IPS-NIHi7 (cell line): Measurements from ENCODE around the gene PARVA.

ENCODE experiments used
- DNase-seq: peaks from one replicate; pipeline ENCODE4 v3.0.0; 2012; ENCODE audit warnings: mixed read lengths; ENCODE audit errors: extremely low spot score

PARVA gene

DNA sequence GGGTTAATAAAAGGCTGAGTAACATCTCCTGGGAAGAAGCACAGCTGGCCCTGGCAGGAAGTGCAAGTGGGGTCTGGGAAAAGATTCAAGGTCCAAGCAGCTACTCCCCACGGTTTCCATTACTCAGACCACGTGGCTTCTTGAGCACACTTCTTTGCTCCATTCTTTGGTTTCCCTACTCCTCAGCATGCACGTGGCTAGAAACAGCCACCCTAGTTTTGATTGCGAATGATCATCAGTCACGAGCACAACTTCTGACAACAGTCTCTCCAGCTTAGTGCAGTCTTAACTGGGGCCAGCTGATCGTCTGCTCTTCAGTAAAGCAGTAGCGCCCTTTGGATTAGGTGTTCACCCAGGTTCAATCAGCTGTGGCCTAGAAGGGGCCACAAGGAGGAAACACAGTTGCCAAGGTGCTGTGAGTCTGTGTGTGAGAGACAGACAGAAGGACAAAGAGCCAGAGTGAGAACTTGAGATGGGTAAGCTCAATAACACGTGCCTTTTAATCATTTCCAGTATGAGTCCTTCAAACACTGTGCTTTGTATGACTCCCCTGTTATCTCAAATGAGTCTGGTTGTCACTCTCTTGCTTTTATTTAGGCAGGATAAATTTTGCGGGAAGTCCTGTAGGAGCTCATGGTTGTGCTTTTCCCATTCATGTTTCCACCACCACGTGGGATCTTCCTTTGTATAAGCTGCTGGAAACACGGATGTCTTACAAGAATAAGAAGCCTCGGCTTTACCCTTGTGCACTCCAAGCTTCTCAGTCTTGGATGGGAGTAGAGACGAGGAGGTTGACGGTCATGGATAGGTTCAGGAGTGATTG, 901 bp upstream of the PARVA start:
- DNase-seq: no peak

DNA sequence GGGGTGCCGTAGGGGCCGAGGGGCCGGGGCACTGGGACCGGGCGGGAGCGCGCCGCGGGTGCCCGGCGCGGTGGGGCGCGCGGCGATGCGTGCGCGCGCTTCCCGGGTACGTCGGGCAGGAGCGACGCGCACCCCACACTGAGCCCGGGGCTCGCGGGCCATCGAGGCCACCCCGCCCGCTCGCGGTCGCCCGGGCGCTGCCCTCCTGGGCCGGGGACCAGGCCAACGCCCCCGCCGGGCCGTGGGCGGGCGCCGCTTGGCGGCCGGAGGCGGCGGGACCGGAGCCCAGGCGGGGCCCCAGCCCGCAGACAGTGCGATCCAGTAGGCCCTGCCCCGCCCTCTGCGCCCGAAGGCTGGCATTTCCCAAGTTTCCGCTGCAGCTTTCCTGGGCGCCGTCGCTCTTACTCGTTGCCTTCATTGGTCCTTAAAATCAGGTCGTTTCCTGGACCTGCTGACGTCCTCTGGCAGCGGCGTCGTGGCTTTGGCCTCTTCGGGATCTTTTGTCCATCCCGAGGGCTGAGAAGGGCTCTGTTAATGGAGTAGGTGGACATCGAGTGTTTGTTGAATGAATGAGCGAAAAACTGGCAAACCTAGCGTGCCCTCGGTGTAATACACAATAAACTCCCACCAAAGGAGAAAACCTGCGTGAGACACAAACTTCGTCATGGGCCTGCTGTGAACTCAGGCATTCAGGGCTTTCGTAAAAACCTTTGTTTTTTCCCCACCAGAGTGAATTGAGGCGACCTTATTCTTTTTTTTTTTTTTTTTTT, 638 bp downstream of the PARVA start:
- peak; percentile 81 for DNase-seq

DNA sequence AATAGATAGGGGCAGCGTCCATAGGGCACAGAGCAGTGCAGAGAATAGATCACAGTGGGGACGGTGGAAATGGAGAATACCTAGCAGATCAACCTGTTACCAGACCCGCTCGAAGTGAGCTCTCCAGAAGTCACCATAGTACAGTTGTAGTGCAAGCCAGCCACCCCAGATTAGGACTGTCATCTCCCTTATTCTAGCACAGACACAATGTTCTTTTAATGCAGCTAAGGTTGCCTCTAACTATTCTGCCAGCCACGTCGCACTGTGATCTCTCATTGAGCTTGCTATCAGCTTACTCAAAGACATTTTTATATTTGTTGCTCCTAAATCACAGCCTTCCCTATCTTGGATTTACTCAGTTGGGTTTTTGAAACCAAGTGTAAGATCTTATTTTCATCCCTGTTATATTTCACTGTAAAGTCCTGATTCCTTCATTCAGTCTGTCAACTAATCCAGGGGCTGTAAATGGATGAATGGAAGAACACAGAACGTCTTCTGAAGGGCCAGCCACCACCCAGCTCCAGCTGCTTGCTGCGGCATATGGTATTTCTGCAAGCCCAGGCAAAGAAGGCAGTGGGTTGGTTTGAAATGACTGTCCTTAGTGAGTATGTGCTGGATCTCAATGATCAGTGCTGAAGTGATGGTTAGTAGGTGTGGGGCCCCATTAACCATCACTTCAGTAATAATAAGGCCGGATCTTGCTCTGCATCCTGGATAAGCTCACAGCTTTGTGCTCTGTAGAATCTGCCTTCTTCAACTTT, 3.4 kb downstream of the PARVA start:
- no peak for DNase-seq

DNA sequence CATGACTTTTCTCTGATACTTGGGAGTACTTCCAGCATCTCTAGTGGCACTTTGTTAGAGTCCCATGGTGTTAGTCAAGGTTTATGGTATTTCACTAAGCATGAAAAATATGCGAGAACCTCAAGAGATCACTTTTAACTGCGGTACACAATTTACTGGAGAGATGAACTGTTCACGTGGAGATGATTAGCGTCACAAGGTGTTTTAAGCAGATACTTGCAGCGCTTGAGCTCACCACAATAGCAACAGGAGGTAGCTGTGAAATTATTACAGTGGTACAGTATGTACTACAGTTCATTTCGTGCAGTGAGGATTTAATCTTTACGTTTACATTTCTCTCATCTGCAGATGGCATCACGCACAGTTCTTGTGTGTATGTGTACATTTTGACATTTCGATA, 4.5 kb downstream of the PARVA start:
- DNase-seq: no peak

DNA sequence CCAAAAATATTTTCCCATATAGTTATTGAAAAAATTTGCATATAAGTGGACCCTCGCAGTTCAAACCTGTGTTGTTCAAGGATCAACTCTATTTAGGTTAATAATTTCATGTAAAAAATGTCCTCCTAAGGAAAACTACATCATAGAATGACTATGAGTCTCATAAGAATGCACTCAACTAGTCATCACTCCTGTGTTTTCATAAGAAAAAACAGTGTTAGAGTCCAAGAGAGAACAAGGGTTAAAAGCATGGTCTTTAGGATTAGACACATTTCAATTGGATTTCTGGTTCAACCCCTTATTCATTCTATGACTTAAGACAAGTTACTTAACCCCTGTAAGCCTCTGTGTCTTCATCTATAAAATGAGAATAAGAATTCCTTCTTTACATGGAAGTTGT, 5.1 kb downstream of the PARVA start:
- no peak for DNase-seq

DNA sequence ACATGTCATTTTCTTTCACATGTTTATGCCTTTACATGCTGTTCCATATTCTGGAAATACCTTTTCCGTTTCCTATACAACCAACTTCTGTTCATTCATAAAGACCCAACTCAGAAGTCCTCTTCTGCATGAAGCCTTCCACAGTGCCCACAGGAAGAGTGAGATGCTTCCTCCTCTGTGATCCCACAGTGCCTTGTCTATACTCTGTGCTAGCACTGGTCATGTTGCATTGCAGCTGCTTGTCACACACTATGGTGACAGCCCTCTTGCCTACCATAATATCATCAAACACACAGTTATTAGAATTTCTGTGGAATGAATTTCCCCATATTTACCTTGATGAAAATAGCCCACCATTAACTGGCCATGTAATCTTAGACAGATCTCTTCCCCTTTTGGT, 8.9 kb downstream of the PARVA start:
- DNase-seq: no peak

DNA sequence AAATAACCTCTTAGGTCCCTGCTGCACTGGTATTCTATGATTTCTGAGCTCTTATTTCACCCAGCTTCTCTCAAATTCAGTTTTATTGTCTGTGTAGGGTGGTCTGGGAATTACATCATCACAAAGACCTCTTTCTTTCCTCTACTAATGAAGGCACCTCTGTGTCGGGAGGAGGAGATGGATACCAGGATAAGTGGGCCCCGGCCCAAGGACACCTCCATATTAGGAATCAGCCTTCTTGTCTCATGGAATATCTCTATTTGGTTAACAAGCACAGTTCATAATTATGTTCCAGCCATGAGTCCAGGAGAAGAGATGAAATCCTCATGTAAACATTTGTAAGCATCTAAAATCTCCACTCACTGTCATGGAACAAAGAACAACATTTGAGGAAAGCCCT, 9.4 kb downstream of the PARVA start:
- no peak for DNase-seq

DNA sequence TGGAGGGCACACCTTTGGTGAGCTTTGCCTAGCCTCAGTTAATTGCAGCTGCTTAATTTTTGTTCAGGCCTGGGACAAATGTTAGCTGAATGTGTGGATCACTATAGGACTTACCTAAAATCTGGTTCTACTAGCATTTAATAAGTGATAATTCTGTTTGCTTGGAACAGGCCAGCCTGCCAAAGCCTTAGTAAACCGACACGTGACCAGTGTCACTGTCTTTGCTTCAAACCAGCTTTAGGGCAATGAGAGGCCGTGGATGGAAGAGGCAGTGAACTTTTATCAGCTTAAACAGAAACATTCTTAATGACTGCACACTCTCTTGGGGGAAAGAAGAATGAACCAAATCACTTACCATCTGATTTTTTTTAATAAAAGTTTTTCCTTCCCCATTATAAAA, 10.8 kb downstream of the PARVA start:
- no peak for DNase-seq

DNA sequence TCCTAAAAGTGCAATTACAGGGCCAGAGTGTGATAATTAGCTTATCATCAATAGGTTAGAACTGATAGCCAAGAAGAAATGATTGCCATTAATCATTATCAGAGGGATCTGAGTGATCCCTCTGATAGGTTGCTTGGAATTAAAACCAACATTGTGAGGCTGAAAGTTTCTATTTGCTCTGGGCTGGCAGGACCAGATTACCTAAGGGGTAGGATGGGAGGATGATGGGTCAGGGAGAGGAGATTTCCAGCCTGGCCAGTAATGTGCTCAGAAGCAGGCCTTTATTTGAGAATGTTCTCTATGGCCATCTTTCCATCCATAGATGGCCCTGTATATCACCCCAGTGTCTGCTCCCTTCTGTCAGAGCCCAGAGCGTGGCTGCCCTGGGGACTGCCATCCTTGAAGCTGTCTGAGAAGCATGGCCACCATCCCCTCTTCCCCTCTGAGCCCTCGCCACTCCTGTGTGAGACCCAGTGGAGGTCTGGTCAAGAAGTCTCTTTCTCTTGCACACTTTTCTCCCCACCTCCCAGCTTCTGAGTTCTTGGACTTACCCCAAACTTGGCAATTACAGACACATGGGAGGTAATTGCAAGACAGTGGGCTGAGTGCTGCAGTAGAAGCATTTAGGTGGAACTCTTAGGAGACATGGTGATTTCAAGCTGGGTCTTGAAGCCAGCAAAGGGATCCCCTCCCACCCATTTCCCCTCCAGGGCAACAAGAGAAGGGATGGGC, 11.7 kb downstream of the PARVA start:
- no peak for DNase-seq

DNA sequence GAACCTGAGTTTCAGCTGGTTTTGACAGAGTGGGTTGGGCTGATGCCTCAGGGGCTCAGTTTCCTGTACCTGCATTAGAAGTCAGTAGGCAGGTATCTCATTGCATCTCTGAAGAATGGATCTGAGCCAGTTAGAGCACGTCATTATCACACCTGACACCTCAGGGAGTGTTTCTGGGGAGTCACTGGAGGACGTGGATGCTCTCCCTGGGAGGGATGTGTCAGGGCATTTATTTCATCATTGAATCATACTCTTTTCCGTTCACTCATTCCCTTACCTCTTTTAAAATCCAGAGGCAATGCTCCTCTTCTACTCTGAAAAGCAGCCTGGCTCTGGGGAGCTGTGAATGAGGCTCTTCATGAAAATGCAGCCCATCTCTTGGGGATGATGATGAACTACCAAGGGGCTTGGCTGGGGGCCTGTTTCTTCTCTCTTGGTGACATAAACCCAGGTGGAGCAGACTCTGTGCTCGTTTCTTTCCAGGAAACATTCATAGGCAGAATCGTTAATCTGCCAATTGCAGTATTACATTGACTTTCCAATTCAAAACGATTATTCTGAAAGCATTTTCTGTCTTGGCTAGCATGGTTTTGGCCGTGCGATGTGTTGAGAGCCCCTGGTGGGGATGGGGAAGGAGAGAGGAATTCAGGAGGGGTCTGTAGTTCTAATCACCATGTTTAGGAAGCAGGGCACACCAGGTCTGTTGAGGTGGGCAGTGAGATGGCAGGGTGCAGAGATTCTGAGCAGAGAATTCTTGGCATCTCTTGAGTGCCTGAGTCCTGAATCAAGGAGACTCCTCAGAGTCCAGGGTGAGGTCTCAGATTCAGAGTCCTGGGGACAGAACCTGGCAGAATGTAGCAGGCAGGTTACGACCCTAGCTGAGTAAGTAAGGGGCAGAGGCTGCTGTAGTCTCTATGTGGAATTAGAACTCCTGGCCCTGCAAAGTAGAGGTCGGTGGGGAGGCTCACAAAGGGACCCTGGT, 12.6 kb downstream of the PARVA start:
- no peak for DNase-seq

DNA sequence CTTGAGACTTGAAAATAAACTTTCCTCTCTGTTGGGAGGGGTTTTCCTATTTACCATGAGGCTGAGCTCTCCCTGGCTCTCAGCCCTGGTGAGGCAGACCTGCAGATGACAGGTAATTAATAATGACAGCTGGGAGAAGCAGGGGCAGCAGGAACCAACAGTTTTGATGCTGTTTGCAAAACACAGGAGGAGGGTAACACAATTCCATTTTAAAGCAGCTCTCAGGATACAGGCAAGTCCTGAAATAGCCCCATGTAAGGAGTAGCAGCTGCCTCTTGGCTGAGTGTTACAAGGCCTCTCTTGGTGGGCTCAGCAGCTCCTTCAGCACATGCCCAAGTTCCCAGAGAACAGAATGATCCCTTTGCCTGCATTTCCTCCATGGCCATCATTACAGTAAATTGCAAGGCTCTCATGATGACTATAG, 13.3 kb downstream of the PARVA start:
- no peak for DNase-seq

DNA sequence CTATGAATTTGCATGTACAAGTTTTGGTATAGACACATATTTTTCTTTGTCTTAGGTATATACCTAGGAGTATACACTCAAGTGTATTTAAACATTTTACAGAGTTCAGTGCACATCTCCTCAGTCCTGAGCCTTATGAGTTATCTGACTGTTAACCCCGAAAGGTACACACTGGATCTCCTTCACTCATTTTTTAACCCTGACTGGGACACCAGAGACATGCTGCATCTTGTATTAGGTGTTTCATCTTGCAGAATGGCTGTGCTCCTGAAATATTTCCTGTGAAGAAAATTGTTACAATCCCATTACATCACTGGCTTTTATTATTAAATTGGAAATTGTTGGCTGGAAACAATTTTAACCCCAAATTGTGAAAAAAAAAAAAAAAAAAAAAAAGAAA, 15.3 kb downstream of the PARVA start:
- DNase-seq: no peak

DNA sequence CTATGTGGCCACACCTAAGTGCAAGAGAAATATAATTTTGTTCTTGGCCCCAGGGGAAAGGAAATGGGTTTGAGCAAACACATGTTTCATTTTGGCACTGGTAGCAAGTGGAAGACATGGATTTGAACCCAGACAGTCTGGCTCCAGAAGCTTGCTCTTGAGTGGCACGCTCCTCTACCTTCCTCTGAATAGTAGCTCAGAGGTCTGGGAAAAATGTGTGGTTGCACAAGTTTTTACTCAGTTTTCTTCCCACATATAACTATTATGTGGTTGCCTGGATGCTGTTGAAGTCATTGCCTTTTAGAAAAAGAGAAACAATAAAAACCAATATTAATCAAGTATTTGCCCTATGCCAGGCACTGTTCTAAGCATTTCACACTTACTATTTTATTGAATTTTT, 16.3 kb downstream of the PARVA start:
- no peak for DNase-seq

DNA sequence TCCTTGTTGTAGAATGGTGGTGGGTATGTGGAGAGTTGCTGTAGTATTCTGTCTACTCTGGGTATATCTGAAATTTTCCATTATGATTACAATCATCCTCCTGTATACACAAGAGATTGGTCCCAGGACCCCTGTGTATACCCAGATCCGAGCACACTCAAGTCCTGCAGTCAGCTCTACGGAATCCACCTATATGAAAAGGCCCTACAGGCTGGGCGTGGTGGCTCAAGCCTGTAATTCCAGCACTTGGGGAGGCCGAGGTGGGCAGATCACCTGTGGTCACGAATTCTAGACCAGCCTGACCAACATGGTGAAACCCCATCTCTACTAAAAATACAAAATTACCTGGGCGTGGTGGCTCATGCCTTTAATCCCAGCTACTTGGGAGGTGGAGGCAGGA, 17.2 kb downstream of the PARVA start:
- DNase-seq: no peak

DNA sequence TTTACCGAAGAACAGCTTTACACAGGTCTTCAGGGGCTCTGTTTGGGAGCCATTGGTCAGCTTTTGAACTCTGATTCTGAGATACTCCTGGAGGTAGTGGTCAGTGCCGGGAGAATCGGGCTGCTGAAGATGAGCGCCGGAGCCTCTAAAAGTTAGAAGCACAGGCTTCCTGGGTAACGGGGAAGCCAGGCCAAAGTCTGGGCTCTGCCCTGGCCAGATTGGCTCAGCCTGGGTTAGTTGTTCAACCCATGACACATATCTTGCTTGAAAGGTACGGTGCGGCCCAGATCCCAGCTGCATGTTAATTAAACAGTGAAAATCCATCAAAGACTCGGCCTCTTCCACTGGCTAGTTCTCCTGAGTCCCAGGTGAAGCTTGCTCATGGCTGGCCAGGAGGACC, 18.0 kb downstream of the PARVA start:
- no peak for DNase-seq

DNA sequence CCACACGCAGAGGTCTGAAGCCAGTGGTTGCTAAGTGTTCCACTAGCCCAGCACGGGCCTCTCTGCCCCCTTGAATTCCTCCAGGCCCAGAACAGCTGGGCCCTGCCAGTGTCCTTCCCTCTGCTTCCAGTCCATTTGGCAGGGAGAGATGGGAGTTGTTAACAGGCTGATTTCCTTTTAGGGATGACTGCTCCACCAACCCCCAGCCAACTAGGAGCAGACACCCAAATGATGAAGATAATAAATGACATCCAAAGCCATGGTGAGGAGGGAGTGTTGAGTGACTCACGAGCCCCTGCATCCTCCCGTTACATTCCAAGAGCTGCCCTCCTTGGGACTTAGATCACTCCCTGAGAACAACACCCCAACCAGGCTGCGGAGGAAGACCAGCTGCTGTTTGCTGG, 20.6 kb downstream of the PARVA start:
- peak; percentile 27 for DNase-seq

DNA sequence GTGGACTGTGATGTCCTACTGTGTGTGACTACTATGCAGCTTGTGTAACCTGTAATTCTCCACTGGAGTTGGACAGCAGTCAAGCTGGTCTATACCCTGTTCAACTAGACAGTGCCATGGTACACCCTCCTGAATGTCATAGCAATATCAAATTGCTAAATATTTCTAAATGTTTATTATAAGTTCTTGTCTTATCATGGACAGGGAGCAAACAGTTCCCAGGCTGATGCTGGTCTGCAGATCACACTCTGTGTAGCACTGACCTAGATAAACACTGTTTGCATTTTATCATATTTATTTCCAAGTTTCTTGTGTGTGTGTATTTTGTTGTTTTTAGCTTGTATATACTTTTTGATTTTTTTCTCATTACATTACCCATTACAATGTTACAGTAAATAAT, 22.0 kb downstream of the PARVA start:
- no peak for DNase-seq

DNA sequence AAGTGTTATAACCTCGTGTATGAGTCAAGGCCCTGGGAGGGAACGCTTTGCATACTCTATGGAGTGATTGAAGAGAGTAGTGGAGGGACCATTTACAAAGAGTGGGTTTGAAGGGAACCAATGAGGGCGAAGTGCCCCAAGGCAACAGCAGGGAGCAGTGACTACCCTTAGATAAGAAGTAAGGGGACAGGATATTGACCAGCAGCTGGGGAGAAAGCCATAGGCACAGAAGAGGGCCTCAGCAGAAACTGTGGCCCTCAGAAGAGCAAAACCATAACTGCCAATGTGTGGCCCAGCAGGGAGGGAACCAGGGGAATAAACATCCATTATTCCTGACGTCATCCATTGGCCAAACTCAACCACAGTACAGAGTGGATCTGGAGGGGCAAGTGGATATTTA, 24.7 kb downstream of the PARVA start:
- no peak for DNase-seq

DNA sequence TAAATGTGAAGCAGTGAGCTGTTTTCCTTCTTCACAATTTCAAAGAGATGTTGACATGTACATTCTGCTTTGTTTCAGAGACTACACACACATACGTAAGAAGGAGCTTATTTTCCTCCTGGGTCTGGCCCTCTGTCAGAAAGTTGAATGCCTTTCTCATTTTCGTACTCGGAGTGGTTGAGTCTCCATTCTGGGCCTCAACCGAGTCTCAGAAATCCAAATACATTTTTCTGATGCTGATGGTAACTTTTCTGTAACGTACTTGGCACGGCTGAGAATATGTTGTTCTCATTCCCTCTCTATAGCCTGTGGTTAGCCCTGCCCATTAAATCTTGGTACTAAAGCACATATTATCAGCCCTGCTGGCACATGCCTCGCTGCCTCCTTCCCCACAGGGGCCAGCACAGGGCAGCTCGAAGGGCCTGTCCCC, 25.3 kb downstream of the PARVA start:
- DNase-seq: no peak

DNA sequence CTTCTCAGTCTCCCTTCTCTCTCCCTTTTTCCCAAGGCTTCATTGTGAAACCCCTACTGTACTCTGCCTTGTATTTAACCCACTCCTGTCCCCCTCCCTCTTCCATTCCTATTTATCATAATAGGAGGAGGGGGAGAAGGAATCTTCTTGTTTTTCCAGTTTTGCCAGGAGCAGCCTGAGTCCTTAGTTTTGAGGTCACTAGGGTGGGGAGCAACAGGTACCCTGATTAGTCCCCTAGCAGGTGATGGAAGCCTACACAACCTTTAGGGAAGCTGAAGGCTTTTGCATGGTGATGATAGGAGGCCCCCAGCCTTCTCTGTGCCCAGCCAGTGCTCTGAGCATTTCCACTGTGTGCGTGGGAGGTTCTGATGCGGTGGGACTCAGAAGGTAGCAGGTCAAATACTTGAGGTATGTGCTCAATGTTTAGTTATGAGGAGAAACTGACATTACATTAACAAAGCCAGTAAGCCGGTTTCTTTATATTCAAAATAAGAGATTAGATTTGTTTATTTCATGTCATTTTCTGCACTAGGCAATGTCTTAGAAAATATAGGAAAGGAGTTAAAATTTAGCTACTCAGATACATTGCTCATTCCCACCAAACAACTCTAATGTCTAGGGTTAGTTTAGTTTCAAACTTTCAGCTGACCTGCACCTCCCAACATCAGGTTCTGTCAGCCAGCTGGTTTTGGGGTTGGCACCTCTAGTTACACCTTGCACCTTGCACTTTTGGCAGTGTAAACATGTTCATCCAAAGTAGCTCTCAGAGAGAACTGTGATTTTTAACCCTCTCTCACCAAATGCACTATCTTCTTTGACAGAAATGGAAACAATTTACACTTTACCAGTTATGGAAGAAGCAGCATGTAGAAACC, 26.0 kb downstream of the PARVA start:
- no peak for DNase-seq
